Prostate gland (tissue), 2 donors: ENCODE data around the gene CIDEB. TPM values are rescaled to one million over a fixed set of nuclear protein-coding genes. Genes with fewer than 3 reads are reported as not detected.
"Not testable (repeated sequence)": the region's sequence is repeated elsewhere in the genome, so short reads cannot be mapped to it uniquely, and the experiment has no call there.

Source experiments
- DNase-seq: peaks from one replicate; pipeline ENCODE4 v3.0.0-alpha.2; 2019; ENCODE audit warnings: low spot score
- H3K27ac ChIP-seq, 2 donors: fragments of 200-600 bp; sonication (generic); 2 replicates each; pipeline ENCODE4 v1.5.1; 2017 to 2019
- H3K27me3 ChIP-seq: fragments of 200-600 bp; sonication (generic); replicated peaks from 2 replicates; pipeline ENCODE4 v1.5.1; 2019; ENCODE audit not compliant: insufficient read depth
- H3K36me3 ChIP-seq, 2 donors: fragments of 200-600 bp; sonication (generic); 1 replicate in 1 of 2; 2 replicates in 1 of 2; pipeline versions ENCODE4 v1.5.1 to v1.8.1; 2017 to 2019
- H3K4me1 ChIP-seq: fragments of 200-600 bp; sonication (generic); replicated peaks from 2 replicates; pipeline ENCODE4 v1.5.1; 2019
- H3K4me3 ChIP-seq, 2 donors: fragments of 200-600 bp; sonication (generic); 2 replicates each; pipeline ENCODE4 v1.5.1; 2017 to 2019
- H3K9me3 ChIP-seq: fragments of 200-600 bp; sonication (generic); 2 replicates; pipeline ENCODE4 v1.5.1; 2017
- CTCF ChIP-seq, 4 experiments: fragments of 200-600 bp in 2 of 4; fragments of 450-650 bp in 2 of 4; sonication (generic) in 2 of 4; IDR thresholded peaks; 1 replicate in 3 of 4; 2 replicates in 1 of 4; pipeline ENCODE4 v1.5.1; 2016 to 2019; ENCODE audit warnings: antibody characterized with exemption in 4 of 4, mild to moderate bottlenecking in 2 of 4, moderate library complexity in 2 of 4
- POLR2A ChIP-seq: fragments of 450-650 bp; IDR thresholded peaks from one replicate; pipeline ENCODE4 v1.6.1; 2016; ENCODE audit warnings: antibody characterized with exemption, mild to moderate bottlenecking
- POLR2AphosphoS5 ChIP-seq: sonication (generic); formaldehyde crosslinking; IDR thresholded peaks from one replicate; pipeline ENCODE4 v1.6.1; 2017; ENCODE audit warnings: antibody characterized with exemption
- WGBS: methylation state at CpG from one replicate; pipeline ENCODE4 v1.1.5; 2018; 5-methylcytosine and 5-hydroxymethylcytosine counted together
- intact Hi-C: fragments of 100-400 bp; cut with DNase I; formaldehyde crosslinking; loops from one replicate; pipeline ENCODE4 v1.14.2; 2022
- total RNA-seq, 2 donors: library from RNA; depleted of rRNA; stranded (reverse); fragments of >200 nt; gene quantifications; one replicate each; pipeline ENCODE4 v1.1.0, GENCODE V29; 2016

Gene CIDEB
- total RNA-seq, result 10 to 100 TPM in 1 of 2 donors, 1 to 10 TPM in 1; 9.1 to 17.8 TPM

- WGBS, result 57% methylated on average over 6 of the region's 6 CpGs
- intact Hi-C loops, result no loop called here
Observed at GRCh38 chr14:24307575-24308341, at the start of gene CIDEB. Gene CIDEB (minus strand): TSS chr14:24307977. CDS start chr14:24307858, 119 bp downstream.

GRCh38 chr14:24356208-24356607 lies 48.4 kb upstream of the CIDEB start:
- Histone ChIP-seq H3K4me1 (no peaks in the 10 kb centered on the region), H3K9me3 (no peaks in the 10 kb centered on the region), H3K27ac (no peak overlapping the region), H3K4me3 (no peak overlapping the region), H3K36me3 (no peaks in the 10 kb centered on the region), H3K27me3 (no peaks in the 10 kb centered on the region)
- DNase-seq, result no peak
- WGBS, result 80% methylated on average over 4 of the region's 4 CpGs
- TF ChIP-seq POLR2A, result no peak
- TF ChIP-seq POLR2AphosphoS5, result no peak
- TF ChIP-seq CTCF (IDR thresholded peaks at IDR 0.05), result no peak
- intact Hi-C loops, result no loop called here

More at GRCh38 chr14:24307575-24308341, at the start of gene CIDEB:
- peak; percentile 28 for DNase-seq
- H3K27me3 ChIP-seq, result no peaks in the 10 kb centered on the region
- no peak within 1 kb of the TSS for H3K4me3 ChIP-seq
- TF ChIP-seq CTCF (IDR thresholded peaks at IDR 0.05), result peak; percentile 66 to 90 (median 74)
- TF ChIP-seq POLR2A, result no peak
- TF ChIP-seq POLR2AphosphoS5, result no peak
- H3K27ac ChIP-seq, result no peak within 1 kb of the TSS
- peaks cover 8% of the 10 kb centered on the region for H3K4me1 ChIP-seq
- no peaks in the 10 kb centered on the region for H3K9me3 ChIP-seq
- peaks cover 8 to 19% of the 10 kb centered on the region in 2 donors for H3K36me3 ChIP-seq

- H3K27ac ChIP-seq, result no peak overlapping the region
Observed at GRCh38 chr14:24355009-24355408, 47.2 kb upstream of the CIDEB start.

GRCh38 chr14:24354482-24354825 lies 46.7 kb upstream of the CIDEB start:
- H3K27me3 ChIP-seq, H3K4me1 ChIP-seq, H3K4me3 ChIP-seq, H3K9me3 ChIP-seq, H3K27ac ChIP-seq, intact Hi-C loops, H3K36me3 ChIP-seq, DNase-seq: not testable (repeated sequence)
- 86% methylated on average over 3 of the region's 3 CpGs for whole genome bisulfite sequencing

More at GRCh38 chr14:24355009-24355408, 47.2 kb upstream of the CIDEB start:
- intact Hi-C loops, result no loop called here
- DNase-seq, result no peak
- TF ChIP-seq POLR2AphosphoS5 (no peak), CTCF (IDR thresholded peaks at IDR 0.05) (no peak), POLR2A (no peak)
- Histone ChIP-seq H3K36me3 (no peaks in the 10 kb centered on the region), H3K27me3 (no peaks in the 10 kb centered on the region), H3K4me1 (no peaks in the 10 kb centered on the region), H3K9me3 (no peaks in the 10 kb centered on the region), H3K4me3 (no peak overlapping the region)
- WGBS, result 92% methylated on average over 7 of the region's 7 CpGs

GRCh38 chr14:24353559-24354481 lies 46.0 kb upstream of the CIDEB start:
- H3K27ac ChIP-seq, result no peak overlapping the region

More at GRCh38 chr14:24353559-24354481, 46.0 kb upstream of the CIDEB start:
- Histone ChIP-seq H3K27me3 (no peaks in the 10 kb centered on the region), H3K9me3 (no peaks in the 10 kb centered on the region), H3K4me1 (no peaks in the 10 kb centered on the region), H3K4me3 (no peak overlapping the region), H3K36me3 (no peaks in the 10 kb centered on the region)
- TF ChIP-seq POLR2A (no peak), CTCF (IDR thresholded peaks at IDR 0.05) (no peak), POLR2AphosphoS5 (no peak)
- DNase-seq, result no peak
- intact Hi-C loops, result no loop called here
- 76% methylated on average over 5 of the region's 5 CpGs for whole genome bisulfite sequencing
